GM19372 (cell line): ENCODE data around the gene RRP7A.
"Not testable (repeated sequence)": the region's sequence is repeated elsewhere in the genome, so short reads cannot be mapped to it uniquely, and the experiment has no call there.

Experiments
- ATAC-seq: cut with Tn5 transposase; IDR thresholded peaks from one replicate; pipeline ENCODE4 v1.9.1; 2021; ENCODE audit warnings: mild to moderate bottlenecking, low read depth, moderate library complexity; ENCODE audit not compliant: unreplicated experiment

The RRP7A gene

GRCh38 chr22:42519525-42520401 is at the start of gene RRP7A:
Gene RRP7A, minus strand, starts transcription at chr22:42519796. Its CDS starts 10 bp downstream, at chr22:42519786.
- ATAC-seq, result peak; percentile 78

GRCh38 chr22:42567950-42568349 is 48.4 kb upstream of the RRP7A start:
- not testable (repeated sequence) for ATAC-seq

- no peak for ATAC-seq
These were observed 46.4 kb upstream of the RRP7A start for GRCh38 chr22:42565956-42566355.

- no peak for ATAC-seq
These were observed 45.1 kb upstream of the RRP7A start for GRCh38 chr22:42564699-42565098.

GRCh38 chr22:42563943-42564342 is 44.3 kb upstream of the RRP7A start:
- ATAC-seq, result not testable (repeated sequence)

GRCh38 chr22:42562684-42563083 is 43.1 kb upstream of the RRP7A start:
- ATAC-seq, result no peak

- no peak for ATAC-seq
These were observed 42.7 kb upstream of the RRP7A start for GRCh38 chr22:42562279-42562678.

GRCh38 chr22:42561856-42562255 is 42.3 kb upstream of the RRP7A start:
- ATAC-seq, result no peak

GRCh38 chr22:42560781-42561180 is 41.2 kb upstream of the RRP7A start:
- no peak for ATAC-seq

- ATAC-seq, result no peak
These were observed 40.8 kb upstream of the RRP7A start for GRCh38 chr22:42560381-42560780.

GRCh38 chr22:42553475-42554361 is 34.1 kb upstream of the RRP7A start, which contains the start of gene SERHL2:
Gene SERHL2, plus strand, starts transcription at chr22:42553956. Its CDS starts 65 bp downstream, at chr22:42554021.
- no peak for ATAC-seq

GRCh38 chr22:42552294-42552647 is 32.7 kb upstream of the RRP7A start:
- ATAC-seq, result not testable (repeated sequence)

- ATAC-seq, result no peak
These were observed 29.9 kb upstream of the RRP7A start for GRCh38 chr22:42549331-42550060.

- ATAC-seq, result no peak
These were observed 29.2 kb upstream of the RRP7A start for GRCh38 chr22:42548597-42549330.

GRCh38 chr22:42548126-42548525 is 28.5 kb upstream of the RRP7A start:
- ATAC-seq, result not testable (repeated sequence)

- no peak for ATAC-seq
These were observed 28.0 kb upstream of the RRP7A start for GRCh38 chr22:42547562-42547961.

- no peak for ATAC-seq
These were observed 25.1 kb upstream of the RRP7A start for GRCh38 chr22:42544686-42545085.

- ATAC-seq, result not testable (repeated sequence)
These were observed 19.7 kb upstream of the RRP7A start for GRCh38 chr22:42539236-42539771.

- ATAC-seq, result not testable (repeated sequence)
These were observed 17.7 kb upstream of the RRP7A start for GRCh38 chr22:42537199-42537831.
